ENCODE measurements around the gene SGCD. TPM values are rescaled to one million over a fixed set of nuclear protein-coding genes. Genes with fewer than 3 reads are reported as not detected.

The SGCD gene
- total RNA-seq, 4 donors from 2014 or later: 0.53 to 2.3 (median 1.2) TPM

DNA sequence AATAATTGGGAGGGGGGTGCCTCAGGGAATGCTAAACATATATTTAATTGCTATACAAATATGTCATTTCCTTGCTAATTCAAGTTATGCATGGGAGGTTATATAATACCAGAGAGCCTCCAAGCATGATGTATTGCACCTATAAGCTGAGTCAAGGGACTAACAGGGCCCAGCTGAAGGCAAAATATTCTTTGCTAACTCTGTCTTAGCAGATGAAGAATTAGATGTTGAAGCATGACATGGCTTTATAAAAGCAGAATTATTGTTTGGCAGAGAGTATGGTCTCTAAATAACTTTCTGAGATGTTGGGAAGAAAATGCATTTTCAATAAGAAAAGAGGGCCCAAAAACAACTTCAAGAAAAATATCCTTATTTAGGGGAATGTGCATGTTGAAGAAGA, 60.4 kb downstream of the SGCD start:
- TF ChIP-seq POLR2A (IDR thresholded peaks at IDR 0.05): no peak
- TF ChIP-seq, protein P1, sequence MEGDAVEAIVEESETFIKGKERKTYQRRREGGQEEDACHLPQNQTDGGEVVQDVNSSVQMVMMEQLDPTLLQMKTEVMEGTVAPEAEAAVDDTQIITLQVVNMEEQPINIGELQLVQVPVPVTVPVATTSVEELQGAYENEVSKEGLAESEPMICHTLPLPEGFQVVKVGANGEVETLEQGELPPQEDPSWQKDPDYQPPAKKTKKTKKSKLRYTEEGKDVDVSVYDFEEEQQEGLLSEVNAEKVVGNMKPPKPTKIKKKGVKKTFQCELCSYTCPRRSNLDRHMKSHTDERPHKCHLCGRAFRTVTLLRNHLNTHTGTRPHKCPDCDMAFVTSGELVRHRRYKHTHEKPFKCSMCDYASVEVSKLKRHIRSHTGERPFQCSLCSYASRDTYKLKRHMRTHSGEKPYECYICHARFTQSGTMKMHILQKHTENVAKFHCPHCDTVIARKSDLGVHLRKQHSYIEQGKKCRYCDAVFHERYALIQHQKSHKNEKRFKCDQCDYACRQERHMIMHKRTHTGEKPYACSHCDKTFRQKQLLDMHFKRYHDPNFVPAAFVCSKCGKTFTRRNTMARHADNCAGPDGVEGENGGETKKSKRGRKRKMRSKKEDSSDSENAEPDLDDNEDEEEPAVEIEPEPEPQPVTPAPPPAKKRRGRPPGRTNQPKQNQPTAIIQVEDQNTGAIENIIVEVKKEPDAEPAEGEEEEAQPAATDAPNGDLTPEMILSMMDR (IDR thresholded peaks at IDR 0.05): no peak
- intact Hi-C loops (cut with DNase I; ENCODE audit: low total_unique reads): no loop called here
- H3K4me3 ChIP-seq (ENCODE audit: low read depth, poor library complexity, severe bottlenecking): no peak overlapping the region
- DNase-seq (ENCODE audit: low spot score in 2 of 2): no peak

DNA sequence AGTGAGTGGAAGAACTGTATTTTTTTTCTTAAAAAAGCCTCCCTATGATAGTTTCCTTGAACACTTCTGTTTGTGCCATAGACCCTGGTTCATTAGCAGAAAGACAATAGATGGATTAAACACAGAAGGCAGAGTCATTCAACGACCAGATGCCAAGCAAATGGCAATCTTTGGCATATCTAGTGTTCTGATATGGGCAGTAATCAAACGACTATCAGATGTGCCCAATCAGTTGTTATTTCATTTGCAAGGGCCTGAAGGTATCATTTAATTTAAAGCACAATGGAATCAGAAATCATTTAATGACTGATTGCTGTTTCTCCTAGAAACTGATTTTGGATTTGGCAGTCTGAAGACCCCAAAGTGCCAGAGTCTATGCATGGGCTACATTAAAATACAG, 61.3 kb downstream of the SGCD start:
- TF ChIP-seq, protein P1 (IDR thresholded peaks at IDR 0.05): no peak
- TF ChIP-seq POLR2A (IDR thresholded peaks at IDR 0.05): no peak
- H3K4me3 ChIP-seq (ENCODE audit: low read depth, poor library complexity, severe bottlenecking): no peak overlapping the region
- no peak for DNase-seq (ENCODE audit: low spot score in 2 of 2)
- 27 to 42% methylated on average over 2 of the region's 2 CpGs for WGBS, 2 donors
- intact Hi-C loops (cut with DNase I; ENCODE audit: low total_unique reads): no loop called here

DNA sequence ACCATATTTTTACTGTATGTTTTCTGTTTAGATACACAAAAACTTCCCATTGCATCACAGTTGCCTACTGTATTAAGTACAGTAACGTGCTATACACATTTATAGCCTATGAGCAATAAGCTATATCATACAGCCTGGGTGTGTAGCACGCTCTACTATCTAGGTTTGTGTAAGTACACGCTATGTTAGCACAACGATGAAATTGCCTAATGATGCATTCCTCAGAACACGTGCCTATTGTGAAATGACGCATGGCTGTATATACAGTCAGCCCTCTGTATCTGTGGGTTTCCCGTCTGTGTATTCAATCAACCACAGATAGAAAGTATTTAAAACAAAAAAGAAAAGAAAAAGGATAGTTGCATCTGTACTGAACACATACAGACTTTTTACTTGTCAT, 64.2 kb downstream of the SGCD start:
- H3K4me3 ChIP-seq (ENCODE audit: low read depth, poor library complexity, severe bottlenecking): no peak overlapping the region
- no peak for DNase-seq (ENCODE audit: low spot score in 2 of 2)
- no peak for TF ChIP-seq POLR2A (IDR thresholded peaks at IDR 0.05)
- TF ChIP-seq, protein P1 (IDR thresholded peaks at IDR 0.05): no peak
- 80 to 83% methylated on average over 7 of the region's 7 CpGs for WGBS, 2 donors
- intact Hi-C loops (cut with DNase I; ENCODE audit: low total_unique reads): no loop called here

DNA sequence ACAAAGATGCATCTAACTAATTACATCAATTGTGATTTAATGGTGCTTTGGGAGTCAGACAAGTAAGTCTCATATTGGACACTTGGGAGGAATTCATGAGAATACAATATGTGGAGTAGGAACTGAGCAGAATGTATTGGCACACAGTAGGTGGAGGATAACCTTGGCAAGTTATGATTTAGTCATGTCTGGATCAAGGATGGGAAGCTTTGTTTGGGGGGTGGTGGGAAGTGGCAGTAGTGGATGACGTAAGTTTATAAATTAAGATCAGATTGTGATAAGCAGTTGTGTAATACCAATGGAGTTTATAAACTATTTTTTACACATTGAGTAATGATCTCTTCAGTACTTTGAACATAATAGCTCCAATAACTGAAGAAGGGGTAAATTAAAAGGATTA, 67.0 kb downstream of the SGCD start:
- WGBS, 2 donors: 54 to 76% methylated on average over 1 of the region's 1 CpG
- no peak for DNase-seq (ENCODE audit: low spot score in 2 of 2)
- TF ChIP-seq, protein P1 (IDR thresholded peaks at IDR 0.05): no peak
- no peak for TF ChIP-seq POLR2A (IDR thresholded peaks at IDR 0.05)
- intact Hi-C loops (cut with DNase I; ENCODE audit: low total_unique reads): no loop called here
- no peak overlapping the region for H3K4me3 ChIP-seq (ENCODE audit: low read depth, poor library complexity, severe bottlenecking)

DNA sequence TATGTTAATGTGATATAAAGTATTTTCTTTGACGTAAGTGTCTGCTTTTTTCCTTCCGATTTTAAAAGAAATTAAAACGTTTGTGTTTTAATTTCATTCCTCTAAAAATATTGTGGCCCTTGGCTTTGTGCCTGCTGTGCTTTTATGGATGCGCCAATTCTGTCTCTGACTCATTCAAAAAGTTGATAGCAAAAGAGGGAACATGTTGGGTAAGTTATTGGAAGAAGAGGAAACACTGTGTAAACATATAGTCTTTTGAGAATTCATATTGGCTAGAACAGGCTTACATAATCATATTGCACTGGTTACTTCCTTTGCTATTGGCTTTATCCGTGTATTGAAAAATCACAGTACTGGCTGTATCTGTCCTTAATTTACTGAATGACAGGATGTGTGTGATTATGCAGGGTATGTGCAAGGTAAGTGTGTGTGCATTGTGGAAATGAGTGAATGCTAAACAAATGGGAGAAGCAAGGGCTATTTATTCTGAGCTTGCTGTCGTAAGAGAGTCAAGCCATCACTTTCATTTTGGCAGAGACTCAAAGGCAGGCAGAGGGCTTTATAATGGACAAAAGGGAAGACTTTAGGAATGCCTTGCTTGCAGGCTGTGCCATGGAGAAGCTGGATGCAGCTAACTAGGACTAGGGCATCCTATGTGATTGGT, 67.8 kb downstream of the SGCD start:
- TF ChIP-seq POLR2A (IDR thresholded peaks at IDR 0.05): no peak
- TF ChIP-seq, protein P1 (IDR thresholded peaks at IDR 0.05): no peak
- no peak overlapping the region for H3K4me3 ChIP-seq (ENCODE audit: low read depth, poor library complexity, severe bottlenecking)
- 58 to 61% methylated on average over 6 of the region's 6 CpGs for WGBS, 2 donors
- DNase-seq (ENCODE audit: low spot score in 2 of 2): no peak
- intact Hi-C loops (cut with DNase I; ENCODE audit: low total_unique reads): no loop called here

DNA sequence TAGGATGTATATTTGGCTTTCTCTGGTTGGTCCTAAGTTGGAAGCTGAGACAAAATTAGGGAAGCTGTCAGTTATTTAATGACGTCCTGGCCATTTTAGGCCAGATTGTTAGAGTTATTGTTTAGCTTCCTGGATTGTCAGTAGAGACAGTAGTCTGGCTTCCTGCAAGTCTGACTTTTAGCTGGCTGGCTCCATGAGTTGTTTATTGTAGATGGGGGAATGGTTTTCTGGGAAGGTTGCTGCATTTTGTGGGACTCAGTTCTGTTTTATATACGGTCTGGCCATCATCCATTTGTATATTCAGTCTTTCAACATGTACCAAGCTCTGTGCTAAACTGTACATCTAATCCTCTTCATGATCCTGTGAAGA, 68.3 kb downstream of the SGCD start:
- intact Hi-C loops (cut with DNase I; ENCODE audit: low total_unique reads): no loop called here
- no peak overlapping the region for H3K4me3 ChIP-seq (ENCODE audit: low read depth, poor library complexity, severe bottlenecking)
- no peak for DNase-seq (ENCODE audit: low spot score in 2 of 2)
- 50 to 69% methylated on average over 2 of the region's 2 CpGs for WGBS, 2 donors
- TF ChIP-seq POLR2A (IDR thresholded peaks at IDR 0.05): no peak
- TF ChIP-seq, protein P1 (IDR thresholded peaks at IDR 0.05): no peak
